ENCODE measurements around the gene ATG10.

ATG10 gene

DNA sequence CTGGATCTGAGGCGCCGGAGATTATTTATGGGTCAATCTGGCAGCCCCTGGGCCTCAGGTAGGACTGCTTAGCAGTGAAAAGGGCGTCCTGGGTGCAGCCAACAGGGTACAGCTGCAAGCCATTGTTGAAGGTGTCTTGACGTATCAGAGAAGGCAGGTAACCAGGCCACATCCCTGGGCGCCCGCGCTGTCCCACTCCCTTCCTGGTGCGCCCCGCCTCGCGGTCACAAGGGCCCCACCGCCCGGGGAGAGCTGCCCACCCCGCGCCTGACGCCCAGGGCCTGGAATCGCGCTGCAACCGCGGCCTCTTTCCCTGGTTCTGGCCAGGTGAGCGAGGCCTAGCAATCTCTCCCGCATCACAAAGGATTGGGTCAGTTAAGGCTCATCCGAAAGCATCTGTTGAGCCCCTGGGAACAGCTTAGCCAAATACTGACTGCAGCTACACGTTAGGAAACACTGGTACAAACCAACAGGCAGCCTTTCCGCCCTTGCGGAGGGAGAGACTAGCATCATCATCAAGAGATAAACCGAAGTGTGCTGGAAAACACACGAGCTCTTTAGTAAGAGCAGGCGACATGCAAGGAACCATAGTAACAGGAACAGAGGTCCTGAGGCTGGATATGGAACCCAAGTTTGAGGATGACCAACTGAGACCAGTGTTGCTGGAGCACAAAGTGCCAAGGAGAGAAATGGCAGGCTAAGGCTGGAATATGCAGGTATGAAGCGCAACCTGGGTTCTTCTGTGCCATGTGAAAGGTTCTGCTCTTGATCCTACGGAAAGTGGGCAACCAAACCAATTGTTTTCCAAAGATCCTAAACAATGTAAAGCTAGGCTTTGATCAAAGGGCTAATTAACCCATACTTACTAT lies 302.8 kb downstream of the ATG10 start:
- DNase-seq (ENCODE audit: low read depth, low spot score) = no peak

DNA sequence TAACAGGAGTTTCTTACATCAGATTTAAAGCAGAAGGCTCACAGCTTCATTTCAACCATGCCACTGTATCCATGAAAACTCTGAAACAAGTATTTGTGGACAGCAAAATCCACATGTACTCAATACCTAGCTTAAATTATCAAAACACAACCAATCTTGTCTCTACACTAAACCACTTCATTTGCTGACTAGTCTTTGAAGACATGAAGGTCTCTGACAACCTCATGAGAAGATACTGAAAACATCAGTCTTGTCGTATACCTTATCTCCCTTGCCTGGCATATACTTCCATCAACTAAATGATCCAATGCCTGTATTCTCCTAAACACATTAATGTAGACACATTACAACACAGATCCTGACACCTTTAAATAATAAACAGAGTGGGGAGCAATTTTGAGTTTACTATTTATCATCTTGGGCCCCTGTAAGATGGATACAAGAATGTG lies 303.4 kb downstream of the ATG10 start:
- DNase-seq (ENCODE audit: low read depth, low spot score) = no peak

DNA sequence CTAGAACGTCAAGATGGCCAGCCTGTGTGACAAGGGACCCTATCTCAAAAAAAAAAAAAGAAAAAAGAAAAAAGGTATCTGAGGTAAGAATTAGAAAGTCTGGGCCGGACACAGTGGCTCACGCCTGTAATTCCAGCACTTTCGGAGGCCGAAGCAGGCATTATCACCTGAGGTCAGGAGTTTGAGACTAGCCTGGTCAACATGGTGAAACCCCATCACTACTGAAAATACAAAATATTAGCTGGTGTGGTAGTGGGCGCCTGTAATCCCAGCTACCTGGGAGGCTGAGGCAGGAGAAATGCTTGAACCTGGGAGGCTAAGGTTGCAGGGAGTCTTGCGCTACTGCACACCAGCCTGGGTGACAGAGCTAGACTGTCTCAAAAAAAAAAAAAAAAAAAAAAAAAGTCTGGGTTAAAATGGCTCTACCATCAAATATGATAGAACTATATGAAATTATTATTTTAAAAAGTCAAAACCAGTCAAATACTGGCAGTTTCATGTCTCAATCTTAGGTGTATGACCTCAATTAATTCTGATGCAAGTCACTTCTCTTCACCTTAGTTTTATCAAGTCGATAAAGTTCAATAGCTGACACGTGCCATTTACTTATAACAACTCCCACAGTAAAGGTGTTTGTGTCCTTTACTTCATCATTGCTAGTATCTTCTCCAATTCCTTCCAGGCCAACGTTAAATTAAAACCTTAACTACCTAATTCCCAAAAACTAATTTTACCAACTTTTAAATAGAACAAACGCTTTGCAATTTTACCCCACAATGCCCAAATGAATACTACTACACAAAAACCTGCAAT lies 305.2 kb downstream of the ATG10 start:
- DNase-seq (ENCODE audit: low read depth, low spot score) = no peak

DNA sequence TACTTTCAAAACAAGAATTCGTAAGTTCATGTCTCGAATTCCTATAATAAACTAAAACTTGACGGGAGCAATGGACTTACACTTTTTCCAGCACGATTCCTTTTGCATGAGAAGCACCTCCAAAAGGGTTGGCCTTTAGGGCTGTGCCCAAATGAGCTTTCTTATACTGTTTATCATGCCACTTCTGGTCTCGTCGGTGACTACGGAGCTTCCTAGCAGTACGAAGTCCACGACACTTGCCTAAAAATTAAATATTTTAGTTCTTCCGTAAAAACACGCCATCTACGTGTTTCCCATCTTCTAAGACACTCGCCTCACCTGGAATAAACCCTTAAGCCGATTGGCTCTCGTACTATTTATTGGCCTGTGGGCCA lies 305.8 kb downstream of the ATG10 start:
- no peak for DNase-seq (ENCODE audit: low read depth, low spot score)

DNA sequence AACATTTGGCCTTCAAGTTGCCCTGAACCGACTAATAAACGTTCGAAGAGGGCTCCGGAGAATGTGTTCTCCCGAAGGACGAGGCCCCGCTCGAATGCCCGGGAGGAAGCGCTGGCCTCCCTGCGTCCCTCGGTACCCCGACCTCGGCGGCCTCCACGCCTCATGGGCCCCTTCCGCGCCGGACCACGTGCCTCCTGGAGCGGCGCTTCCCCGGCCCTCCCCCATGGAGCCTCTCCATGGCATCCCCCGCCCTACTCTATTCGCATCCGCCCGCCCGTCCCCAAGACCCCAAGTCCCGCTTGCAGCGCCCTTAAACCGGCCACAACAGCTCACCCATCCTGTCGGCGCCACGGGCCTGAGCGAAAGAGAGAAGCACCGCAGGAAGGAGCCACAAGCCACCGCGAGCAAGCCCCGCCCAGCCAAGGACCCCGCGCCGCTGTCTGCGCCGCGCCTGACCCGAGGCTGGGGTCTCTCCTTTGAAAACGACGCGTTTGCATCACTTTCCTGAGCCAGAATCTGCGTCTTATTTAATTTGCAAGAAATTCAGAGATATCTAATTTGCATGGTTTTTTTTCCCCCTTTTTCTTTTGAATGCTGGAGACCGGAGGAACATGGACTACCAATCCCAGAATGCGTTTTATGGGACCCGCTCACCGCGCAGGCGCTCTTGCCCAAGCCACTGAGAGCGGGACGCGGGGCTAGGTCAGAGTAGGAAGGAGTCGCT lies 306.3 kb downstream of the ATG10 start, which contains the start of gene RPS23:
Gene RPS23, minus strand, starts transcription at position 368 of the 724 bp plus-strand sequence. Its CDS starts 31 bp downstream, at position 337.
- peak; percentile 95 for DNase-seq (ENCODE audit: low read depth, low spot score)

DNA sequence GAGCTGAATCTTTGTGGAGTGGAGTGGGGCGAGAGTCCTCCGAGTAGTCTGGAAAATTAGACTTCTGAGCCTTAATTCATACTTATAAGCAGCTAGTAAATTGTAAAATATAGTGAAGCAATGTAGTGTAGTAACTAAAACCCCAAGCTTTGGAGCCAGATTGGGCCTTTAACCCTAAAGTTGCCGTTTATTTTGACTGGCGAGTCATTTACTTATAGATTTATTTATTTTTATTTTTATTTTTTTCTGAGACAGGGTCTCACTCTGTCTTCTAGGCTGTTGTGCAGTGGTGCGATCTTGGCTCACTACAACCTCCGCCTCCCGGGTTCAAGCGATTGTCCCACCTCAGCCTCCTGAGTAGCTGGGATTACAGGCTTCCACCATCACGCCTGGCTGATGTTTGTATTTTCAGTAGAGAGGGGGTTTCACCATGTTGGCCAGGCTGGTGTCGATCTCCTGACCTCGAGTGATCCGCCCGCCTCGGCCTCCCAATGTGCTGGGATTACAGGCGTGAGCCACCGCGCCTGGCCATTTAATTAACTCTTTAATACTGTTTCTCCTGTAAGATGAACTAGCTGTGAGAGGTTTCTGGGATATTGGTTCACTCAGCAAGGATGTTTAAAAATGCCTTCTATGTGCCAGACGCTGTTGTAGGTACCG lies 307.0 kb downstream of the ATG10 start:
- DNase-seq (ENCODE audit: low read depth, low spot score) = no peak

DNA sequence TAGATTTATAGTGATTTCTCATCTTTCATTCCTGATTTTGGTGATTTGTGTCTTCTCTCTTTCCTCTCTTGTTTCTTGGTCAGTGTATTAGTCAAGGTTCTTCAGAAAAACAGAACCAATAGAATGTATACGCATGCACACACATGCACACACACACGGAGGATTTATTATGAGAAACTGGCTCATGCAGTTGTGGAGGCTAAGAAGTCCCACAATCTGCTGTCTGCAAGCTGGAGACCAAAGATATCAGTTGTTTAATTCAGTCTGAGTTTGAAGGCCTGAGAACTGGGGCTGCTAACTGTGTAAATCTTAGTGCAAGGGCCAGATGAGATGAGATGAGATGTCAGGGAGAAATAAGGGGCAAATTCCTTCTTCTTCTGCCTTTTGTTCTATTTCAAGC lies 312.1 kb downstream of the ATG10 start:
- DNase-seq (ENCODE audit: low read depth, low spot score) = no peak

DNA sequence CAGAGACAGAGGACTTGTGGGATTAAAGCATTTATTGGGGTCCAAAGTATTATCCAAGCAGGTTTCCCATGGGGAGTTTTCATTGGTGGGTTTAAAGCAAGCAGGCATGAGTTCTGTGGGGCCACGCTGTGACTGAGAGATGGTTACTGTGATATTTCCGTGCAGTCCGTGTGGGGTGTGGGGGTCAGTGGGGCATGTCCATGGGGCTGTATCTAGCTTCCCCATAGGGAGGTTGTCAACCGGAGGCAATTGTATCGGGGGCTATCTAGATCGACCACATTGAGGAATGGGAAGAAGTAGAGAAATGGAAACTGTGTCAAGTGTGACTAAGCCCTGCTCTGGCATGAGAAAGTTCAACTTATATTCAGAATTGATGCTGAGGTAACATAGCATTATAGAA lies 313.4 kb downstream of the ATG10 start:
- DNase-seq (ENCODE audit: low read depth, low spot score) = no peak

DNA sequence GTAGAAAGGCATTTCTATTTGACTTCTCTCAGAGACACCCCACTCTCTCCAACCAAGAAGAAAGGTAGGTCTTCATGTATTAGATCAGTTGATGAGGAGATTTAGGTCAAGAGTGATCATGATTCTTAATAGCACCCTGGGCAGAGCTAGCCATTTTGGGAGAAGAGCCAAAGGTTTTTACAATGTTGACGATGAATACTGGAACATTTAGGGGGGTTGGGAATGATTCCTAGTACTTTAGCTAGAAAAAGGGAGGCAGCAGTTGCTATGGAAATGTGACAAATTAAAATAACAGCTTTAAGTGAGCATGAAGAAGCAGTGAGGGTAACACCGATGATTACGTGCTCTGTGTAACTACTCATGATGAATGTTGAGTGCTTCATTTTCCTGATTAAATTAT lies 315.8 kb downstream of the ATG10 start:
- DNase-seq (ENCODE audit: low read depth, low spot score) = peak; percentile 12

DNA sequence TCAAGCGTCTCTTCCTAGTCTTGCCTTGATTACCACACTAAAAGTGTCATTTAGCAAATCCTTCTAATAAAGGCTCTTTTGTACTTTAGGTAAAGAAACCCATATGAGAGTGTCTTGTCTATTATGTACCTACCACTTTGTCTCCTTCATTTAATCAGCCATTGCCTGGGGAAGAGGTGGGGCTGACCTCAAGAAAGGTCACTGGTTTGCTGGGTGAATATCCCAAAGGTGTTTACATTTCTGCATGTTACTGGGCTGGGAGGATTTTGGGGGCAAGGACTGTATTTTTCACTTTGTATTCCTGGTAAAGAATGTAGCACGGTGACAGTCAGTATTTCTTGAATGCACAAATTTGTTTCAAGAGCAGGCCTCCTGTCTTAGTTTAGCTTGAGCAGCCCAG lies 318.2 kb downstream of the ATG10 start:
- DNase-seq (ENCODE audit: low read depth, low spot score) = no peak

DNA sequence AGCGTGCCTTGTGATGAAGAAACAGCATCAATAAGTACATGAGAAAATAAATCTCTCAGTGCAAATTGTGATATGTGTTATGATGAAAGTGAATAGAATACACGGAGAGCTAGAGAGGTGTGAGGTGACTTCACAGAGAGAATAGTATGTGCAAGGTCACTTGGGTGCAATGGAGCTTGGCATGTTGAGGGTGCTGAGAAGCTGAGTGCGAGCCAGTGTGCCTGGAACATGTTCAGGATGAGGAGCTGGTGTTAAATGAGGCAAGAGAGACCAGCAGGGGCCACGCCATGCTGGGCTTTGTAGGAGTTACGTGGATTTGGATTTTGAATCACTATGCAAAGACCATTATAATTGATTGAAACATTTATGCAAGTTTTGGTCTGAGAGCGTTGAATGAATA lies 319.1 kb downstream of the ATG10 start:
- no peak for DNase-seq (ENCODE audit: low read depth, low spot score)

DNA sequence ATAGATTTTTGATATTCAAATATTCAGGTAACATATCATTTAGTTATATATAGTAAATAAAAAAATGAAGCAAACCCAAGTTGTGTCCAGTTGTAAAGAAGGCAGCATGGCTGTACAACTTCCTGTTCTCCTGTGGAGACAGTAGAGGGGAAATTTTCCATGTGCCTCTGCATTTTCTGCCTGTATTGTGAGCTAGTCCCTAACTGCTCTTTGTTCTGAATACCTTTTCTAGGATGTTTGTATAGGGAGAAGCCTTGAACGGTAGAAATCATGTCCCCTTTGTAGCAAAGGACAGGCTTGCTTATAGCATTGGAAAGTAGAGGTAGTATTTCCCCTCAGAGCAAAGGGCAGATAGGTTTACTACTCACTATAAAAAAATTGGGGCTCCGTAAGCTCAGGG lies 319.6 kb downstream of the ATG10 start:
- DNase-seq (ENCODE audit: low read depth, low spot score) = no peak

DNA sequence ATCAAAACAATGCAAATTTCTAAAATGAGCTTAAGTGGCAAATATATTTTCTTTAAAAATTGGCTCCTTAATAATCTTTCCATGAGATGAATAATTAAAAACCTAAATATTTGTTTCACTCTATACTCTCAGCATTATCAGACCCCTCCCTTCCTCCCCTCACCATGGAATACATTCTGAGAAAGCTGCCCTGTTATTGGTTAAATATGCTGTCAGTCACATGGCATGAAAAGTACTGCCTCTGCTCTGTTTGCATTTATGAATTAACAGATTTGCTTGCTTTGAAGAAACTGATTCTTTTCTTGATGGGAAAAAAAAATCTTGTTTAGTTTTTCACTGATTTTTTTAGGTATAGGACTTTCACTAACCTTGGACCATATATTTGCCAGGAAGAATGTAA lies 323.3 kb downstream of the ATG10 start:
- no peak for DNase-seq (ENCODE audit: low read depth, low spot score)

DNA sequence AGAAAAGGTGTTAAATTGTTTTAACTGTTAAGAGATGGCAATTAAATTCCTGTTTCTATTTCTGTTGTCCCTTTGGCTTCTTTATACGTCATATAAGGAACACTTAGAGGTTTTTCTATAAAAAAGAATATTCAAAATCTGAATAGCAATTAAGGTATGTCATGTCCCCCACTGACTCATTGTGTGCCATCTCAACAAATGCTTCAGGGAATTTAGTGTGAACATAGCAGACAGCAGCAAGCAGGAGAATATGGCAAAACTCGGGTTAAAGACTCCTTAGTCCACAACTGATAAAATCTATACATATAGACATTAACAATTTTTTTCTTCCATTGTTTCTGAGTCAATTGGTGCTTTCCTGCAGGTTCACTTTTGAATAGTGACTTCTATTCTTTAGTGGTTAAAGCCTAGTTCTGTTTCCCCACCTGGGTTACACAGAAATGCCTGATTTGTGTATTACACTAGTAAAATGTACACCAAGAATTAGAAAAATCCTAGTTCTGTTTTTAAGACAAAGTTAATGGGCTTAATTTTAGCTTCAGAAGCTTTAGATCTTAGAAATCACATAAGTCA lies 324.2 kb downstream of the ATG10 start:
- DNase-seq (ENCODE audit: low read depth, low spot score) = no peak

DNA sequence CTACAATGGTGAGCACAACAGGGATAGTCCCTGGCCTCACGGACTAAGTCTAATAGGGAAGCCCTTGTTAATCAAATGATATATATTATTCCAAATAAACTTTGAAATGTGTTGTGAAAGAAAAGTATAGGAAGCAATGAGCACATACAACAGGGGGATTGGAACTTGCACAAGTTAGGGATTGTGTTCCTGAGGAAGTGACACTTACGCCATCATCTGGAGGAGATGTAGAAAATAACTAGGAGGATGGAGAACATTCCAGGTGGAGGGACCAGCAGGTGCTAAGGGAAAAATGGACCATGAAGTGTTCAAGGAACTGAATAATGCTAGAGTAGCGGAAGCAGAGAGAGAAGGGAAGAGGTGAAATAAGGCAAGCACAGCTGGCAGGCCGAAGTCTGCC lies 325.1 kb downstream of the ATG10 start:
- no peak for DNase-seq (ENCODE audit: low read depth, low spot score)

DNA sequence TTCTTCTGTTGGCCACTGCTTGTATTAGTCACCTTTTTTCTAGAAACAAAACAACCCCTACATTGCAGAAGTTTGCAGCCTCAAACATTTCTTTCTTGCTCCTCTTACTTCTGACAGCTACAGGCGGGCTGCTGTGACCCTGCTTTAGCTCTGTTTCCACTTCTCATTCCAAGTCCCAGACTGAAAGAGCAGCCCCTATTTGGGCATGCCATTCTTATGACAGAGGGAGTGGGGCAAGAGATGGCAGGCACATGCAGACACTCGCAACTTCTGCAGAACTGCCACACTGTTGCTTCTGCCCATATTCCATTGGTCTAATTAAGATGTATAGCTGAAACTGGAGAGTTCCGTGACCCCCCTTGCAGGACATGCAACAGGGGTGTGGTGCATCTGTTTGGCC lies 325.9 kb downstream of the ATG10 start:
- DNase-seq (ENCODE audit: low read depth, low spot score) = no peak

DNA sequence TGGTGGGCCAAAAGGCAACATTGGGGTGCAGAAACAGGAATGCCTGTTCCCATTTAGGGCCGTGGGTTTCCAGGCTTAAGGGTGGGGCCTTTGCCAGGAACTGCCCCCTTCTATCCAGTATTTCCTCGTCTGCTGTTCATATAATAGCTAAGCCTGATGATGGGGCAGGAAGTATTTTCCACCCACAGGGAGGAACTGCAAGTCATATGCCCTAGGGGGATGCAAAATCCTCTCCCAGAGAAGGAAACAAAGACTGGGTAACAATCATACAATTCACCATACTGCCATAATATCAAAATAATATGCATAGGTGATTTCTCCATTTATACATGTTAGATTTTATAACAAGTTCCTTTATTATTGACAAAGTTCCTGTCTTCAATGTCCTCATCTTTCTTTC lies 326.8 kb downstream of the ATG10 start:
- no peak for DNase-seq (ENCODE audit: low read depth, low spot score)

DNA sequence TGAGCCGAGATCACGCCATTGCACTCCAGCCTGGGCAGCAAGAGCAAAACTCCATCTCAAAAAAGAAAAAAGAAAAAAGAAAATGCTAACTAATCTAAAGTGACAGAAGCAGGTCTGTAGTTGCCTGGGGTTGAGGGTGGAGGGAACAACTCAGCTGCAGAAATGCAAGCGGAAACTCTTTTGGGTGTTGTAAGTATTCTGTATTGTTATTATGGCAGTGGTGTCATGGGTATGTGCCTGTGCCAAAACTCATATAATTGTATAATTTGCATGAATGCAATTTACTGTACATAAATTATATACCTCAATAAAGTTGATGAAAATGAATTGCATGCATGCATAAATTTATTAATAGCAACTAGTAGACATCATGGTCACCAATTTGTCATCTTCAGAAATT lies 329.4 kb downstream of the ATG10 start:
- DNase-seq (ENCODE audit: low read depth, low spot score) = no peak

All from astrocyte of the hippocampus (primary cell).